ENCODE measurements around the gene EXOC1L.

Gene EXOC1L

DNA sequence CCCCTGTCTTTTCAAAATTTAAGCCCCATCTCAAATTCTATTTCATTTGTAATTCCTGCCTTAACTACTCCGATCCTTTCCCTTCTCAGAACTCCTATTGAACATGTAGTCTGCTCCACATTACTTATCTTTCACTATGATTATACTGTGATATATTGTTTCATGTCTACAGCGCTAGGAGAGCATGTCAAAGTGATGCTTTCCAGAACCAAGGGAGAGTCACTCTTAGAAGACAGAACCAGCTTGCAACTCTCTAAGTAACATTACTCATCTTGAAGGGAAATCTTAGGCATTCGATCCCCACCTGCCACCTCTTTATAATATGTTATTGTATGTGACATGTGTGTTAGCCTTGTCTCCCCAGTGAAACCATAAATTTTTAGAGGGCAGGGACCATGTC lies 10.5 kb downstream of the EXOC1L start:
- Histone ChIP-seq H3K4me2 (ENCODE audit: low read length) (no peak overlapping the region), H3K27ac (no peak overlapping the region), H3K27me3 (ENCODE audit: control insufficient read depth, insufficient read depth, low read length) (no peaks in the 10 kb centered on the region), H3K4me1 (no peaks in the 10 kb centered on the region), H2AFZ (no peak overlapping the region), H3K79me2 (no peaks in the 10 kb centered on the region), H3K9ac (no peak overlapping the region), H3K9me3 (ENCODE audit: control insufficient read depth, low read length) (no peaks in the 10 kb centered on the region), H3K4me3 (ENCODE audit: low read depth, low read length) (no peak overlapping the region), H3K36me3 (ENCODE audit: control insufficient read depth, insufficient read depth, low read length) (no peaks in the 10 kb centered on the region)
- no peak for TF ChIP-seq CTCF (IDR thresholded peaks at IDR 0.05)

DNA sequence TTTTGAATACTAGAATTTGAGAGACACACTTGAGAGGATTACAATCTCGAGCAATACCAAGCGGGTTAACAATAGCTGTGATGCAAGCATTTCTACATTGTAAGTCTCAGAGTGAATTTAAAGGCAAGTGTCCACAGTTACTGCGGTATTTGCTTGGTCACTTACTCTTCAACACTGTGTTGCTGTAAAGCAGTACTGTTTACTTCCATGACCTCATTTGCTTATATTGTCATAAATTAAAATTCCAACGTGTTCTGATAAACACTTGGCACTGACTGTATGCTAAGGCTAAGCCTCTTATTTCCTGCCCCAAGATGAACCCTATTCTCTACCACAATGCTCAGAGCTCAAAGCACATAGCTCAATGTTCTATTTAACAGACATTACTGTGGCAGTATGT lies 11.1 kb downstream of the EXOC1L start:
- no peak overlapping the region for H3K4me2 ChIP-seq (ENCODE audit: low read length)

GRCh38 chr4:55834086-55834795 lies 14.7 kb downstream of the EXOC1L start:
- no peak overlapping the region for H3K9ac ChIP-seq
- no peak for TF ChIP-seq CTCF (IDR thresholded peaks at IDR 0.05)
- H3K9me3 ChIP-seq (ENCODE audit: control insufficient read depth, low read length), result no peaks in the 10 kb centered on the region
- H2AFZ ChIP-seq, result no peak overlapping the region
- no peak overlapping the region for H3K4me3 ChIP-seq (ENCODE audit: low read depth, low read length)
- H3K27me3 ChIP-seq (ENCODE audit: control insufficient read depth, insufficient read depth, low read length), result no peaks in the 10 kb centered on the region
- H3K27ac ChIP-seq, result no peak overlapping the region
- no peaks in the 10 kb centered on the region for H3K4me1 ChIP-seq
- no peaks in the 10 kb centered on the region for H3K79me2 ChIP-seq
- no peaks in the 10 kb centered on the region for H3K36me3 ChIP-seq (ENCODE audit: control insufficient read depth, insufficient read depth, low read length)
- H3K4me2 ChIP-seq (ENCODE audit: low read length), result no peak overlapping the region

More for the DNA sequence above, 11.1 kb downstream of the EXOC1L start:
- Histone ChIP-seq H3K4me1 (no peaks in the 10 kb centered on the region), H3K27me3 (ENCODE audit: control insufficient read depth, insufficient read depth, low read length) (no peaks in the 10 kb centered on the region), H3K9ac (no peak overlapping the region), H3K9me3 (ENCODE audit: control insufficient read depth, low read length) (no peaks in the 10 kb centered on the region), H2AFZ (no peak overlapping the region), H3K4me3 (ENCODE audit: low read depth, low read length) (no peak overlapping the region), H3K27ac (no peak overlapping the region), H3K79me2 (no peaks in the 10 kb centered on the region), H3K36me3 (ENCODE audit: control insufficient read depth, insufficient read depth, low read length) (no peaks in the 10 kb centered on the region)
- no peak for TF ChIP-seq CTCF (IDR thresholded peaks at IDR 0.05)

GRCh38 chr4:55837903-55838302 lies 18.3 kb downstream of the EXOC1L start:
- H3K36me3 ChIP-seq (ENCODE audit: control insufficient read depth, insufficient read depth, low read length), result no peaks in the 10 kb centered on the region
- no peak for TF ChIP-seq CTCF (IDR thresholded peaks at IDR 0.05)
- H3K79me2 ChIP-seq, result no peaks in the 10 kb centered on the region

DNA sequence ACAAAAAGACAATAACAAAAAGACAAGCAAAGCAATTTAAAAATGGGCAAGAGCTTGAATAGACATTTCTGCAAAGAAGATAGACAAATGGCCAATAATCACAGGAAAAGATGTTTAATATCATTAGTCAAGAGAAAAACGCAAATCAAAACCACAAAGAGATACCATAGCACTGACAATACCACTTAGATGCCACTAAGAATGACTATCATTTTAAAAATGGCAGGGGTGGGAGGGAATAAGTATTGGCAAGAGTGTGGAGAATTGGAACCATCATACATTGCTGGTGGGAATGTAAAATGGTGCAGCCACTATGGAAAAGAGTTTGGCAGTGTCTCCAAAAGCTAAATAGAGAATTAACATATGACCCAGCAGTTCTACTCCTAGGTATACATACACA lies 18.8 kb downstream of the EXOC1L start:
- H3K27me3 ChIP-seq (ENCODE audit: control insufficient read depth, insufficient read depth, low read length), result no peaks in the 10 kb centered on the region
- H3K36me3 ChIP-seq (ENCODE audit: control insufficient read depth, insufficient read depth, low read length), result no peaks in the 10 kb centered on the region
- no peak for TF ChIP-seq CTCF (IDR thresholded peaks at IDR 0.05)
- H3K27ac ChIP-seq, result no peak overlapping the region
- H3K4me2 ChIP-seq (ENCODE audit: low read length), result no peak overlapping the region
- H3K79me2 ChIP-seq, result no peaks in the 10 kb centered on the region
- H3K4me1 ChIP-seq, result no peaks in the 10 kb centered on the region
- no peak overlapping the region for H3K4me3 ChIP-seq (ENCODE audit: low read depth, low read length)
- H2AFZ ChIP-seq, result no peak overlapping the region
- H3K9ac ChIP-seq, result no peak overlapping the region
- no peaks in the 10 kb centered on the region for H3K9me3 ChIP-seq (ENCODE audit: control insufficient read depth, low read length)

More at GRCh38 chr4:55837903-55838302, 18.3 kb downstream of the EXOC1L start:
- Histone ChIP-seq H3K9ac (no peak overlapping the region), H3K27ac (no peak overlapping the region), H3K4me1 (no peaks in the 10 kb centered on the region), H2AFZ (no peak overlapping the region), H3K4me2 (ENCODE audit: low read length) (no peak overlapping the region), H3K4me3 (ENCODE audit: low read depth, low read length) (no peak overlapping the region), H3K27me3 (ENCODE audit: control insufficient read depth, insufficient read depth, low read length) (no peaks in the 10 kb centered on the region), H3K9me3 (ENCODE audit: control insufficient read depth, low read length) (no peaks in the 10 kb centered on the region)
